SK-N-SH treated with all-trans-retinoic acid at 6 μM for 48 hours (cell line): ENCODE data around the gene RGCC.

Source experiments
- ATAC-seq: fragments of 200-7000 bp; cut with Tn5 transposase; 3 replicates; pipeline ENCODE4 v1.9.1; 2020; ENCODE audit warnings: mild to moderate bottlenecking, moderate library complexity
- ARNTL ChIP-seq: fragments of 450-650 bp; formaldehyde crosslinking; IDR thresholded peaks from 2 replicates; pipeline ENCODE4 v1.5.0; 2020; ENCODE audit warnings: low read depth, mild to moderate bottlenecking, moderate library complexity, borderline replicate concordance
- BACH2 ChIP-seq: fragments of 250-450 bp; sonication (Bioruptor Pico); IDR thresholded peaks from 2 replicates; pipeline ENCODE4 v1.9.0; 2021; ENCODE audit warnings: mild to moderate bottlenecking, borderline replicate concordance
- CREB5 ChIP-seq: fragments of 250-450 bp; sonication (Bioruptor Pico); IDR thresholded peaks from 2 replicates; pipeline ENCODE4 v1.5.1; 2020; ENCODE audit warnings: low read depth, mild to moderate bottlenecking, moderate library complexity
- CSDC2 ChIP-seq: fragments of 250-450 bp; sonication (Bioruptor Pico); IDR thresholded peaks from 2 replicates; pipeline ENCODE4 v1.5.0; 2020; ENCODE audit warnings: mild to moderate bottlenecking, moderate library complexity
- CSRNP3 ChIP-seq: fragments of 250-450 bp; sonication (Bioruptor Pico); IDR thresholded peaks from 2 replicates; pipeline ENCODE4 v1.5.1; 2021; ENCODE audit warnings: mild to moderate bottlenecking, moderate library complexity
- ESRRG ChIP-seq: fragments of 250-450 bp; sonication (Bioruptor Pico); IDR thresholded peaks from 2 replicates; pipeline ENCODE4 v1.6.1; 2021; ENCODE audit warnings: mild to moderate bottlenecking
- GLIS3 ChIP-seq: fragments of 250-450 bp; sonication (Bioruptor Pico); IDR thresholded peaks from 2 replicates; pipeline ENCODE4 v1.5.0; 2020; ENCODE audit warnings: mild to moderate bottlenecking, moderate library complexity
- ISL1 ChIP-seq: fragments of 250-450 bp; sonication (Bioruptor Pico); IDR thresholded peaks from 2 replicates; pipeline ENCODE4 v2.1.2; 2022; ENCODE audit warnings: mild to moderate bottlenecking, moderate library complexity
- PATZ1 ChIP-seq: fragments of 250-450 bp; sonication (Bioruptor Pico); IDR thresholded peaks from 2 replicates; pipeline ENCODE4 v1.8.0; 2020; ENCODE audit warnings: mild to moderate bottlenecking, moderate library complexity, borderline replicate concordance
- PPARA ChIP-seq: fragments of 250-450 bp; sonication (Bioruptor Pico); IDR thresholded peaks from 2 replicates; pipeline ENCODE4 v1.5.0; 2020; ENCODE audit warnings: mild to moderate bottlenecking, borderline replicate concordance
- RARB ChIP-seq: fragments of 250-450 bp; sonication (Bioruptor Pico); IDR thresholded peaks from 2 replicates; pipeline ENCODE4 v1.8.0; 2021; ENCODE audit warnings: mild to moderate bottlenecking, moderate library complexity
- SNAI2 ChIP-seq: fragments of 250-450 bp; sonication (Bioruptor Pico); IDR thresholded peaks from 2 replicates; pipeline ENCODE4 v1.5.0; 2020; ENCODE audit warnings: mild to moderate bottlenecking, moderate library complexity
- TCF4 ChIP-seq: fragments of 250-450 bp; sonication (Bioruptor Pico); IDR thresholded peaks from 2 replicates; pipeline ENCODE4 v1.8.0; 2021; ENCODE audit warnings: mild to moderate bottlenecking, moderate library complexity, borderline replicate concordance
- TOX ChIP-seq: fragments of 250-450 bp; sonication (Bioruptor Pico); IDR thresholded peaks from 2 replicates; pipeline ENCODE4 v1.8.0; 2021; ENCODE audit warnings: mild to moderate bottlenecking, moderate library complexity, borderline replicate concordance
- TSHZ2 ChIP-seq: fragments of 250-450 bp; sonication (Bioruptor Pico); IDR thresholded peaks from 2 replicates; pipeline ENCODE4 v1.5.0; 2020; ENCODE audit warnings: mild to moderate bottlenecking, moderate library complexity
- ZC3H10 ChIP-seq: fragments of 250-450 bp; sonication (Bioruptor Pico); IDR thresholded peaks from 2 replicates; pipeline ENCODE4 v1.5.1; 2021; ENCODE audit warnings: mild to moderate bottlenecking, moderate library complexity
- ZFP3 ChIP-seq: fragments of 250-450 bp; sonication (Bioruptor Pico); IDR thresholded peaks from 2 replicates; pipeline ENCODE4 v1.5.0; 2020; ENCODE audit warnings: mild to moderate bottlenecking, moderate library complexity
- ZFP30 ChIP-seq: fragments of 450-650 bp; formaldehyde crosslinking; IDR thresholded peaks from 2 replicates; pipeline ENCODE4 v1.5.0; 2022; ENCODE audit warnings: mild to moderate bottlenecking, moderate library complexity
- ZNF565 ChIP-seq: fragments of 450-650 bp; formaldehyde crosslinking; conservative IDR thresholded peaks from 2 replicates; pipeline ENCODE4 v1.5.0; 2020; ENCODE audit warnings: low read depth, mild to moderate bottlenecking, moderate library complexity
- ZNF70 ChIP-seq: fragments of 450-650 bp; formaldehyde crosslinking; IDR thresholded peaks from 2 replicates; pipeline ENCODE4 v1.5.0; 2020; ENCODE audit warnings: mild to moderate bottlenecking, moderate library complexity
- ZNF8 ChIP-seq: fragments of 450-650 bp; formaldehyde crosslinking; IDR thresholded peaks from 2 replicates; pipeline ENCODE4 v1.5.0; 2020; ENCODE audit warnings: mild to moderate bottlenecking, moderate library complexity

Gene RGCC

GRCh38 chr13:41509971-41510370 is 52.6 kb downstream of the RGCC start:
- ATAC-seq = no peak
- no peak for TF ChIP-seq ARNTL (CRISPR knock-in tag)
- TF ChIP-seq ZFP30 (CRISPR knock-in tag) = no peak
- TF ChIP-seq CSRNP3 (CRISPR knock-in tag) = no peak
- no peak for TF ChIP-seq TCF4 (CRISPR knock-in tag)
- no peak for TF ChIP-seq BACH2 (CRISPR knock-in tag)
- TF ChIP-seq ZNF70 (CRISPR knock-in tag) = no peak
- no peak for TF ChIP-seq ISL1
- no peak for TF ChIP-seq TOX
- no peak for TF ChIP-seq ESRRG (CRISPR knock-in tag)
- no peak for TF ChIP-seq ZNF565
- TF ChIP-seq CSDC2 = no peak
- no peak for TF ChIP-seq ZFP3 (CRISPR knock-in tag)
- no peak for TF ChIP-seq PPARA (CRISPR knock-in tag)
- no peak for TF ChIP-seq SNAI2
- no peak for TF ChIP-seq TSHZ2 (CRISPR knock-in tag)
- TF ChIP-seq ZC3H10 = no peak
- TF ChIP-seq CREB5 (CRISPR knock-in tag) = no peak
- TF ChIP-seq PATZ1 (CRISPR knock-in tag) = no peak

- no peak for ATAC-seq
- TF ChIP-seq ARNTL (CRISPR knock-in tag) (no peak), ZNF70 (CRISPR knock-in tag) (no peak), RARB (CRISPR knock-in tag) (no peak), TSHZ2 (CRISPR knock-in tag) (no peak), GLIS3 (CRISPR knock-in tag) (no peak), CREB5 (CRISPR knock-in tag) (no peak), ZFP3 (CRISPR knock-in tag) (no peak), TCF4 (CRISPR knock-in tag) (no peak), TOX (no peak), PATZ1 (CRISPR knock-in tag) (no peak), ZNF565 (no peak), ZNF8 (no peak), SNAI2 (no peak)
- TF ChIP-seq, all 23 proteins: peak for 0
Observed at GRCh38 chr13:41511827-41512226, 54.5 kb downstream of the RGCC start.
